DMS114 treated with DMSO at 0.1 percent for 48 hours (cell line): Measurements from ENCODE around the gene BRD8.
"Not testable (repeated sequence)": the region's sequence is repeated elsewhere in the genome, so short reads cannot be mapped to it uniquely, and the experiment has no call there.

Source experiments
- DNase-seq: peaks from one replicate; lab custom pipeline; 2025; ENCODE audit not compliant: unreplicated experiment; lab: John Stamatoyannopoulos, UW

Gene BRD8

DNA sequence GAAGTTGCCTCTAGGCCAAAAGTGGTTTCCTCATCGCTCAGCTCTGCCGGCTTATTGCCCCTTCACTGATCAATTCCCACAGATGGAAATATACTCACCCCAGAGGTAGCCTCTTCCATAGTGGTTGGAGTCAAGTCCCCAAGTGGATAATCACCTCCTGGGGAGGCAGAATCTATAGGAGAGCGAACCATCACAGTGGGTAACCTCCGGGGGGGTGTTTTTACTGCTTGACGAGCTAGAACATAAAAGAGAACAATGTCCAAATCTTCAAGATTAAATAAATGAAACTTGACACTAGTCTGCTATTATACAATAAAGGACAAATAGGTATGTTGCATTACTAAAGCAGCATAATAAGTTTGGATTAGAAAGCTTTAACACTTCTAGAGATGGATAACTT lies 9.3 kb downstream of the BRD8 start:
- no peak for DNase-seq

- DNase-seq, result no peak
These were observed 14.7 kb downstream of the BRD8 start for GRCh38 chr5:138163721-138164120.

GRCh38 chr5:138160706-138161105 lies 17.7 kb downstream of the BRD8 start:
- no peak for DNase-seq

GRCh38 chr5:138159666-138160065 lies 18.8 kb downstream of the BRD8 start:
- DNase-seq, result no peak

- no peak for DNase-seq
These were observed 20.8 kb downstream of the BRD8 start for GRCh38 chr5:138157626-138158025.

- not testable (repeated sequence) for DNase-seq
These were observed 22.5 kb downstream of the BRD8 start for GRCh38 chr5:138155977-138156376.

DNA sequence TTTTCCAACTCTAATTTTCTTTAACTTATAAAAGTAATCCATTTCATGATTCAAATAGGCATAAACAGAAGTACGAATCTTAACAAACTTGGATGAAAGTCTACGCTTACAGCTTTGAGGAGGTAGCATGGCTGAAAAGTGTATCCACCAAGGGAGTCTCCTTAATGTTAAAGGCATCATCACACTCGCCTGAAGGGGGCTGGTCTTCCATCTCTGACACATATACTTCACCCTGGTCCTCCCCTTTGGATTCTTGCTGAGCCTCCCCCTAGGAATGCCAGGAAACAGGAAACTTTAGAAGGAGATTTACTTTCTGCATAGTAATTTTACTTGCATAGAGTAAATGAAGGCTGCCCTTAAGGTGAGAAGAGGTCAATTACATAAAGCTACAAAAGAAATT lies 28.9 kb downstream of the BRD8 start:
- no peak for DNase-seq

GRCh38 chr5:138148811-138149210 lies 29.6 kb downstream of the BRD8 start:
- no peak for DNase-seq

GRCh38 chr5:138143578-138143977 lies 34.9 kb downstream of the BRD8 start:
- DNase-seq, result not testable (repeated sequence)

DNA sequence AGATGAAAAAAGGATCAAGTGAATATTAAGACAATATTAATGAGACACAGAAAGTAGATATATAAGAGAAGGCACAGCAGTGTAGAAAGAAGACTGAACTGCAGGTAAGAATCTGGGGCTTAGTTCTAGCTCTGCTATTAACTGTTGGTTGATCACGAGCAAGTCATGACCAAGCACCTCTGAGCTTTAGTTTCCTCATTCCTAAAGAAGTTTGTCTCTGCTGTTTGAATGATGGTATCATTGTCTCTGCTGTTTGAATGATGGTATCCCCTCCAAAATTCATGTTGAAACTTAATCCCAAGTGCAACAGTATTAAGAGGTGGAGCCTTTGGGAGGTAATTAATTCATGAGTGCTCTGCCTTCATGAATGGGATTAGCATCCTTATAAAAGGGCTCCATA lies 36.7 kb downstream of the BRD8 start:
- DNase-seq, result no peak

- DNase-seq, result no peak
These were observed 38.2 kb downstream of the BRD8 start for GRCh38 chr5:138140268-138140667.

- no peak for DNase-seq
These were observed 38.7 kb downstream of the BRD8 start for GRCh38 chr5:138139781-138140090.

DNA sequence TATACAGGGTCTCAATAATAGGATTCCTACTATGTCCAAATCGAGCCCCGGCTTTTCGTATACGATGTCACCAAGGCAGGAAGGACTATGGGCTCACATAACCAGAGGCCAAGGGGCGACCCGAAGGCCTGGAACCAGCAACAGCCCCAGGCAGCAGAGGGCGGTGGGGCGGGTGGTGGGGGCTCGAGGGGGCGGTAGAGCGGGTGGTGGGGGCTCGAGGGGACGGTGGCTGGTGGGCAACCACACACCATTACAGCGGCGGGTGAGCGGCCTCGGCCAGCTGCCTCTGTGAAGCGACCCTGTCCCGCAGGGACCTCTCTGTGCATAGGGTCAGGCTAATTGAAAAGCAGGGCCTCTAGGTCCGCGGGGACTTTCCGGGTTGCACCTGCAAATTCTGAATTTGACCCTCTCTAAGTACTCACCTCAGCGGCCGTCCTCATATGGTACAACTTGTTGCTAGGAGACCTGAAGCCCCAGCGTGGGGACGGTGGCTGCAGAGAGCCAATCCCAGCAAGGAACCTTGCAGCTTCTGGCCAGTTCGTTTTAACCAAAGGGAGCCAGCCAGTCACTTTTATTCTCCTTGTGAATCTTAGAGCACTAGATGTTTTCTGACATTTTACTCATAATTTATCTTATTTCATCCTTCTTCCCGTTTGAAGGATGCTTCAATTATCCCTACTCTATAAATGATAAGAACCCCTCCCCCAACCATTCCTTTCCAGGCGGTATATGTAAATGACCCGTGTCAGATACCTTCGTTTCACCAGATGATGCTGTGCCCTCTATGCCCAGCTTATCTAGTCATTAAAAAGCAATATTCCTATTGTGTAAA lies 39.3 kb downstream of the BRD8 start, which contains the start of gene NME5:
TSS of gene NME5 (minus strand) at position 480 of the 832 bp plus-strand sequence. CDS start 648 bp downstream, outside the sequence.
- peak; percentile 82 for DNase-seq

DNA sequence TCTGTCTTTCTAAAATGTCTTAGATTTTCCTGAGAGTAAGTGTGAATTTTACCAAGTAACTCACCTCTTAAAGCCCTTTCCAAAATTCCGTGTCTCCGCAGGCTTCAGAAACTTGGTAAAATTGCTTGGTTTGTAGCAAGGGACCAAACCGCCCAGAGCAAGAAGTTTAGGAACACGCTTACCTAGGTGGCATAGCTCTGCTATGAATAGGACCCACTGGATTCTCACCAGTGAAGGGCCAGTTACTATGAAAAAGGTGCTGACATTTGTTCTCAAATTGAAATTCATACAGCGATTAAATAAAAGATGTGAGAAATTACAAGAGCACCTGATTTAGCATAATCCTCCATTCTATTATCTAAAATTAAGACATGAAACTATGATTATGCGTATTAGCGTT lies 45.9 kb downstream of the BRD8 start:
- DNase-seq, result no peak

- DNase-seq, result no peak
These were observed 49.1 kb downstream of the BRD8 start for GRCh38 chr5:138129347-138129746.

DNA sequence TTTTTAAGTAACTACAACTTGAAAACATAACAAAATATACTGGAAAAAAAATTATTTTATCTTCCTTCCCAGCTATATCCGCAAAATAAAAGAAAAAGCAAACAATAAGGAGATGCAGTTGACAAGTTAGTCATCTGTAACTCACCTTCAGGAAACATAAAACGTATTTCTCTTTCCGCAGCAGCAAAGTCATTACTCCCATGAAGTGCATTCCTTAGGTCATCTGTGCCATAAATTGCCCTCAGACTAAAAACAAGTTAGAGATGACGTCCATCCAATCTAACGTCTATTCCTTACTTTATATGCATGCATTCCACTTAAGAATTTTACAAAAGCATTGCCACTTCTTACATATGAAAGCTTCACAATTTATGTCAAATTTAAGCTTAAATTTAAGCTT lies 50.1 kb downstream of the BRD8 start:
- DNase-seq, result no peak

DNA sequence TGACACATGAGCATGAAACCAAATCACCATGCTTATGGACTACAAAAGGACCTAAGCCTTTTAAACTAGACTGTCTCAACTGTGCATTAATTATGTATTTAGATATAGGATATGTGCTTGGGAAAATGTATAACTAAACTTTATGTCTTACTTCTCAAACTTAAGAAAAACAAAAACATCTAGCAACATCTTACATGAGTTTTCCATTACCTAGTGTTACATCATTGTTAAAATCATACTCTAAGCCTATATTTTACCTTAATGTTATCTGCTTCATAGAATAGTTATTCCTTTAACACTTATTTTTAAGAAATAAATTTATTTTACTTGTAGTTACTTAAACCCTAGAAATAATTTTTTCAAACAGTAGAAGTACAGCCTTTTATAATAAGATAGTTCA lies 63.2 kb downstream of the BRD8 start:
- no peak for DNase-seq

DNA sequence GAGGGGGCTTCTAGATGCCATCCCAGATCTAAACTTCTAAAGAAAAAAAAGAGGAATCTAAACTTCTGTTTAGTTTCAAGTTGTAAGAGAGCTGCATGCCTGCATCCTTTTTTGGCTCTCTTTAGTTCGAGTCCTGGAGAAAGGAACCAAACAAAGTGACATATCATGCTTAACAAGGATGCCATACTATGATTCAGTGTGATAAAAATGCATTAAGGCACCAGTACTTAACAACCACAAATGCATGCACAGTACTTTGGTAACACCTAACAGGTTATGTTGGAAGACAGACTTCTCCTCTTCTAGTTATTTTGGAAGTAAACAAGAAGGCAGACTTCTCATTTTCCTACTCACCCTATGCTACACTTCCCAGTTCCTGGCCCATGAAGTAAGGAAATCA lies 66.5 kb downstream of the BRD8 start:
- DNase-seq, result no peak

- DNase-seq, result no peak
These were observed 67.2 kb downstream of the BRD8 start for GRCh38 chr5:138111181-138111580.

DNA sequence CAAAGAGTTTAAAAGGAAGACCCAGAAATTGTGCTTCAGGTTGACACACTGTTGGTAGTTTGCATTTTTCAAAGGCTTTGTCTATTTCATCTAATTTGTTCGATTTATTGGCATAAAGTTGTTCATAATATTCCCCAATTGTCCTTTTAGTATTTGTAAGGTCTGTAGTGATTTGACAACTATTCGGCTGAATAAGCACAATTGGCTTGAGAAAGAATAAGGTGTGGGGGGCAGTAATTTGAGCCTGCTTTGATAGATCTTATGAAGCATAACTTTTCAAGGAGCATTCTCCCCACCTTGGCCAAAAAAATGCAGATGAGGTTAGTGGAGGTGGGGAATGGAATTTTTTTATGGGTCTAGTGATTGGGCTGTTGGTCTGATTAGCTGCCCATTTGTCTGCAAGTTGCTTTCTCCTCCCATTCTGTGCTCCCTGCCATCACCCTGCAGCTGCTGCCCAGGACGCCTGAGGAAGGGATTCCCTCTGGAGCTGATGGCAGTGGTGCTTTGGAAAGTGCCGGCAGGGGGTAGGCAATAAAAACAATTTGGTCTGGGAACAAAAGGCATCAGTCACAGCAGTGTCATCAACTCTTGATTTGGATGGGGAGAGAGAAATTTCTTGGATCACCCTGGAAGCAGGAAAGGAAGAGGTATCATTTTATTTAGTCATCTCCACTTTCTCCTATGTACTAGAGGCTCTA lies 68.0 kb downstream of the BRD8 start:
- DNase-seq, result no peak

DNA sequence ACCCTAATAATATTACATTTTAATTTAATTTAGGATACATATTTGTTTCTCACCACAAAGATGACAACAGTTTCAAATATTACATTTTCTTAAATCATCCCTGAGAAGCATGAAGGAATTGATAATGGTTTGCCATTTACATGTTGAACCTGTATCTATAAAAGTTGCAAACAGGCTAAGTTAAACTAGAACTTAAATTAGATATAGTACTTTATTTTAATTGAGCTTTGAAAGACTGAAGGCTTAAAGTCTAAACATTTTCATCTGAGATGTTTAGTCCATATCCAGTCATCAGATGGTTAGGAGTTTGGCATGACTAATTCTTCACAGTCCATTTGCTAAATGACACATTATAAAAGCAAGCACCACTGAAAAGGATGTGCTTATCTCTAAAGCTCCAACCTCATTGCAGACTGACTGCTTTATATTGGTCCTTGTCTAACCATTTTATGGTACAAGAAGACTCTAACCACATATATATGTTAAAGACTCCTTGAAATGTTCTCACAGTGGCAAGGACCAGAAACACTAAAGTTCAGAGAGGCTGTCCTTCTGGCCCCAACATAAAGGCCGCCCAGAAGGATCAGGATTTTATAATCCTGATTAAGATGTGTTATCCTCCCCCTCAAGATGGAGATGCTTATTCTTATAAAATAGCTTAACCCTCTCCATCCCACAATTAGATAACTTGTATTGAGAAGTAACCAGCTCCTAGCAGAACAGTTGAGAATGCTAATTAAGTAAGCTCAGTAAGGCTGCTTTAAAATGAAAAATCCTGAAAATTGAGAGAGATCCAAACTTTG lies 68.8 kb downstream of the BRD8 start:
- DNase-seq, result no peak

GRCh38 chr5:138107213-138107612 lies 71.2 kb downstream of the BRD8 start:
- no peak for DNase-seq
